PC-9 (cell line): Measurements from ENCODE around the gene HTR3C. TPM values are rescaled to one million over a fixed set of nuclear protein-coding genes. Genes with fewer than 3 reads are reported as not detected.

Source experiments
- BruUV-seq: library from RNA; stranded (reverse); fragments of 400-500 nt; replicated peaks from 2 replicates; lab custom pipeline; 2021; lab: Mats Ljungman, UMichigan
- CTCF ChIA-PET: fragments of 300-600 bp; sonication (Branson Sonifier 250); formaldehyde crosslinking; loops from one replicate; lab custom pipeline; 2022; ENCODE audit warnings: antibody characterized with exemption; lab: Charles Lee
- POLR2A ChIA-PET: fragments of 300-600 bp; sonication (Branson Sonifier 250); formaldehyde crosslinking; loops from one replicate; lab custom pipeline; 2022; ENCODE audit warnings: antibody characterized with exemption; ENCODE audit not compliant: unreplicated experiment; lab: Charles Lee
- DNase-seq, 2 experiments: peaks; one replicate each; pipeline versions ENCODE4 v3.0.0 to v3.0.0-alpha.2; 2015 to 2022; ENCODE audit warnings: mixed read lengths in 1 of 2
- H2AFZ ChIP-seq: fragments of 200-600 bp; sonication (generic); 2 replicates; pipeline ENCODE4 v1.8.1; 2017; ENCODE audit warnings: antibody characterized with exemption
- H3F3A ChIP-seq: fragments of 200-600 bp; sonication (generic); 2 replicates; pipeline ENCODE4 v1.8.1; 2017; ENCODE audit warnings: antibody characterized with exemption, mild to moderate bottlenecking, low read depth; ENCODE audit not compliant: insufficient read depth
- H3K27ac ChIP-seq: fragments of 200-600 bp; sonication (generic); 2 replicates; pipeline ENCODE4 v1.6.1; 2016; ENCODE audit warnings: mixed run types
- H3K27me3 ChIP-seq: fragments of 200-600 bp; sonication (generic); 2 replicates; pipeline ENCODE4 v1.6.1; 2016; ENCODE audit warnings: low read depth, mixed run types; ENCODE audit not compliant: insufficient read depth
- H3K36me3 ChIP-seq: fragments of 200-600 bp; sonication (generic); 2 replicates; pipeline ENCODE4 v1.6.1; 2016; ENCODE audit warnings: low read depth, mixed run types
- H3K4me1 ChIP-seq: fragments of 200-600 bp; sonication (generic); replicated peaks from 2 replicates; pipeline ENCODE4 v1.6.1; 2016; ENCODE audit warnings: mixed run types; ENCODE audit not compliant: insufficient read depth
- H3K4me2 ChIP-seq: fragments of 200-600 bp; sonication (generic); 2 replicates; pipeline ENCODE4 v1.6.1; 2017; ENCODE audit warnings: mixed run types
- H3K4me3 ChIP-seq: fragments of 200-600 bp; sonication (generic); 2 replicates; pipeline ENCODE4 v1.6.1; 2016; ENCODE audit warnings: mixed run types
- H3K79me2 ChIP-seq: fragments of 200-600 bp; sonication (generic); 2 replicates; pipeline ENCODE4 v1.6.1; 2017; ENCODE audit warnings: low read depth, mixed run types
- H3K9me2 ChIP-seq: fragments of 200-600 bp; sonication (generic); 2 replicates; pipeline ENCODE4 v1.8.1; 2017; ENCODE audit warnings: mild to moderate bottlenecking; ENCODE audit not compliant: insufficient read depth
- H3K9me3 ChIP-seq: fragments of 200-600 bp; sonication (generic); 2 replicates; pipeline ENCODE4 v1.8.1; 2016; ENCODE audit warnings: low read depth; ENCODE audit not compliant: insufficient read depth
- H4K20me1 ChIP-seq: fragments of 200-600 bp; sonication (generic); 2 replicates; pipeline ENCODE4 v1.8.1; 2017; ENCODE audit not compliant: insufficient read depth
- CTCF ChIP-seq: fragments of 200-600 bp; sonication (generic); conservative IDR thresholded peaks from 2 replicates; pipeline ENCODE4 v1.6.1; 2017; ENCODE audit warnings: mixed run types, antibody characterized with exemption, mild to moderate bottlenecking, moderate library complexity
- EZH2 ChIP-seq: fragments of 200-600 bp; sonication (generic); IDR thresholded peaks from 2 replicates; pipeline ENCODE4 v1.8.0; 2017; ENCODE audit warnings: antibody characterized with exemption, low read depth
- intact Hi-C: fragments of 100-400 bp; cut with micrococcal nuclease; formaldehyde crosslinking; loops from one replicate; pipeline ENCODE4 v1.10.0; 2022; ENCODE audit not compliant: unreplicated experiment
- total RNA-seq: library from RNA; stranded (reverse); gene quantifications from 2 replicates; pipeline ENCODE4 v1.2.3, GENCODE V29; 2021

Gene HTR3C
- total RNA-seq, 1 experiment from 2014 or later, result not detected

- Histone ChIP-seq H3K27me3 (peaks cover 13% of the 10 kb centered on the region; the same call in 1 of the 2 replicates), H3K4me2 (no peak overlapping the region), H3K79me2 (no peaks in the 10 kb centered on the region), H3K36me3 (no peaks in the 10 kb centered on the region), H3K9me2 (no peaks in the 10 kb centered on the region), H3K27ac (no peak overlapping the region), H3K4me3 (no peak overlapping the region), H3K9me3 (peaks cover 5% of the 10 kb centered on the region; the same call in 1 of the 2 replicates), H3F3A (peaks cover 6% of the 10 kb centered on the region; the same call in 1 of the 2 replicates), H2AFZ (no peak overlapping the region), H3K4me1 (no peaks in the 10 kb centered on the region; the same call in 1 of the 2 replicates), H4K20me1 (no peaks in the 10 kb centered on the region)
- DNase-seq, result no peak
- no peak for TF ChIP-seq EZH2
- no peak for TF ChIP-seq CTCF
- no TSS peak for BruUV-seq
- POLR2A ChIA-PET, result no interaction called here
- intact Hi-C loops, result no loop called here
- CTCF ChIA-PET, result no interaction called here
Observed at GRCh38 chr3:184075901-184076300, 23.1 kb downstream of the HTR3C start.

DNA sequence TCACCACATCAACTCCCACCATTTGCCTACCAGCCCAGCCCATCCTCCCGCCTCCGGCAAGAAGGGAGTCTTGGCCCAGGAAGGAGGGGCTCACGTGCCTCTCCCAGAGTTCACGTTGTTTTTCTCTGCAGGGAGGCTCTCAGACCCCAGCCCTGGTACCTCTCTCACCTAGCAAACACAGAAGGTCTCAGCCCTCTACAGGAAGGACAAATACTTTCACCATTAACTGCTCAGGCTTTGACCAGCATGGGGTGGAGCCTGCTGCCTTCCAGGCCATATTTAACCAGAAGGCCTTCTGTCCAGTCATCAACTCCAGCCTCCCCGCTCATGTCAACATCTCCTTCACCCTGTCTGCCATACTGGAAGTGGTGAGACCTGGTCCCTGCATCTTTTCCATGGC is 25.0 kb downstream of the HTR3C start:
- no peak for DNase-seq
- no peak overlapping the region for H3K4me2 ChIP-seq
- H4K20me1 ChIP-seq, result no peaks in the 10 kb centered on the region
- no peak overlapping the region for H3K4me3 ChIP-seq
- H3K27me3 ChIP-seq, result peaks cover 12% of the 10 kb centered on the region; the same call in 1 of the 2 replicates
- H3K9me3 ChIP-seq, result no peaks in the 10 kb centered on the region; the same call in 1 of the 2 replicates
- no peaks in the 10 kb centered on the region for H3K36me3 ChIP-seq
- BruUV-seq, result no TSS peak
- peaks cover 6% of the 10 kb centered on the region; the same call in 1 of the 2 replicates for H3F3A ChIP-seq
- no peak overlapping the region; the same call in 1 of the 2 replicates for H2AFZ ChIP-seq
- ChIA-PET CTCF (no interaction called here), POLR2A (no interaction called here)
- no peaks in the 10 kb centered on the region for H3K9me2 ChIP-seq
- H3K79me2 ChIP-seq, result no peaks in the 10 kb centered on the region
- TF ChIP-seq CTCF (no peak), EZH2 (no peak)
- no peak overlapping the region for H3K27ac ChIP-seq
- no peaks in the 10 kb centered on the region; the same call in 1 of the 2 replicates for H3K4me1 ChIP-seq
- intact Hi-C loops, result no loop called here

DNA sequence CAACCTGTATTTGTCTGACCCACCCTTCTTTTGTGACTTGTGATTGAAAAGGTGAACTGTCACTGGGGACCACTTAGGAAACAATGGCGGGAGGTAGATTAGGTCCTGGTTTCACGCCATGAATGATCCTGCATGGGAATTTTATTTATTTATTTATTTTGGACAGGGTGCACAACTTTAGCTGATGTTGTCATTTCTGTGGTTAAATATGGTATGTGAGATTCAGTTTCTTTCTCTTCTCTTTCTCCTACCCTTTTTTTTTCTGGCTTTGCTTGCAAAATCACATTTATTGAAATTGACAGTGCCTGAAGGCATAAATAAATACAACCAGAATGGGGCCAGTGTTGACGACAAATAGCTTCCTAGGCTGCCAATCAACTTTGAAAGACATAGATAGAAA is 26.0 kb downstream of the HTR3C start:
- Histone ChIP-seq H3K27me3 (peaks cover 3% of the 10 kb centered on the region; the same call in 1 of the 2 replicates), H3K9me3 (no peaks in the 10 kb centered on the region; the same call in 1 of the 2 replicates), H4K20me1 (no peaks in the 10 kb centered on the region), H2AFZ (no peak overlapping the region), H3F3A (peaks cover 6% of the 10 kb centered on the region; the same call in 1 of the 2 replicates), H3K4me1 (no peaks in the 10 kb centered on the region; the same call in 1 of the 2 replicates), H3K36me3 (no peaks in the 10 kb centered on the region), H3K27ac (no peak overlapping the region), H3K79me2 (no peaks in the 10 kb centered on the region), H3K9me2 (no peaks in the 10 kb centered on the region), H3K4me3 (no peak overlapping the region), H3K4me2 (no peak overlapping the region)
- no TSS peak for BruUV-seq
- no peak for DNase-seq
- ChIA-PET CTCF (no interaction called here), POLR2A (no interaction called here)
- intact Hi-C loops, result no loop called here
- TF ChIP-seq CTCF (no peak), EZH2 (no peak)
